Parathyroid adenoma (tissue), 2 donors: ENCODE results near the gene TTLL12.

ENCODE experiments used
- H2AFZ ChIP-seq: fragments of 300-600 bp; sonication (generic); one replicate; pipeline ENCODE4 v1.7.0; 2017; ENCODE audit warnings: antibody characterized with exemption, mild to moderate bottlenecking
- H3K27ac ChIP-seq: fragments of 300-600 bp; sonication (generic); one replicate; pipeline ENCODE4 v1.7.0; 2017
- H3K27me3 ChIP-seq: fragments of 300-600 bp; sonication (generic); one replicate; pipeline ENCODE4 v1.7.0; 2017; ENCODE audit warnings: low read length; ENCODE audit not compliant: control insufficient read depth, insufficient read depth
- H3K36me3 ChIP-seq: fragments of 300-600 bp; sonication (generic); one replicate; pipeline ENCODE4 v1.7.0; 2017; ENCODE audit warnings: low read length; ENCODE audit not compliant: control insufficient read depth, insufficient read depth
- H3K4me1 ChIP-seq: fragments of 300-600 bp; sonication (generic); one replicate; pipeline ENCODE4 v1.7.0; 2017; ENCODE audit warnings: control low read depth
- H3K4me2 ChIP-seq: fragments of 300-600 bp; sonication (generic); one replicate; pipeline ENCODE4 v1.7.0; 2017; ENCODE audit warnings: low read length
- H3K4me3 ChIP-seq: fragments of 300-600 bp; sonication (generic); one replicate; pipeline ENCODE4 v1.7.0; 2017; ENCODE audit warnings: low read depth, low read length
- H3K79me2 ChIP-seq: fragments of 300-600 bp; sonication (generic); one replicate; pipeline ENCODE4 v1.7.0; 2017; ENCODE audit warnings: control low read depth
- H3K9ac ChIP-seq: fragments of 300-600 bp; sonication (generic); one replicate; pipeline ENCODE4 v1.7.0; 2017; ENCODE audit warnings: mild to moderate bottlenecking
- H3K9me3 ChIP-seq: fragments of 300-600 bp; sonication (generic); one replicate; pipeline ENCODE4 v1.7.0; 2017; ENCODE audit warnings: low read length; ENCODE audit not compliant: control insufficient read depth
- TF ChIP-seq, protein P1 (sequence below): fragments of 300-600 bp; sonication (generic); IDR thresholded peaks from one replicate; pipeline ENCODE4 v1.7.0; 2017; ENCODE audit warnings: antibody characterized with exemption, mild to moderate bottlenecking
- donor health status: primary hyperparathyroidism.

The TTLL12 gene

DNA sequence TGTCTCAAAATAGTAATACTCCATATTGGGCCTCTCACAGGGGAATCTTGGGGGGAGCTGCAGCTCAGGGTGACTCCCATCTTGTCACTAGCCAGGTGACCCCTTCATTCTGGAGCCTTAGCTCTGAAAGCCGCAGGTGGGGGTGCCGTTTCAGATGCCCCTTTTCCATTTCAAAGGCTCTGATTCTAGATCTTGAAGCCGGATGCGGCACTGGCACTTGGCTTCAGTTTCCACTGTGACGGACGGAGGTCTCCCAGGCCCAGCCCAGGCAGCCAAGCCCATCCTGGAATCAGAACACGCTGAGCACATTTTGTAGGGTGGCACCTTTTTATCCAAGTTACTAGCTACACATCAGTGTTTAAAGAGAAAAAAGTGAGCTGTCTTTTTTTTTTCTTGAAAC lies 70.0 kb downstream of the TTLL12 start:
- no peaks in the 10 kb centered on the region for H3K36me3 ChIP-seq
- H3K4me1 ChIP-seq, result no peaks in the 10 kb centered on the region
- no peak overlapping the region for H3K4me2 ChIP-seq
- no peak overlapping the region for H3K9ac ChIP-seq
- H3K27me3 ChIP-seq, result no peaks in the 10 kb centered on the region
- TF ChIP-seq, protein P1, sequence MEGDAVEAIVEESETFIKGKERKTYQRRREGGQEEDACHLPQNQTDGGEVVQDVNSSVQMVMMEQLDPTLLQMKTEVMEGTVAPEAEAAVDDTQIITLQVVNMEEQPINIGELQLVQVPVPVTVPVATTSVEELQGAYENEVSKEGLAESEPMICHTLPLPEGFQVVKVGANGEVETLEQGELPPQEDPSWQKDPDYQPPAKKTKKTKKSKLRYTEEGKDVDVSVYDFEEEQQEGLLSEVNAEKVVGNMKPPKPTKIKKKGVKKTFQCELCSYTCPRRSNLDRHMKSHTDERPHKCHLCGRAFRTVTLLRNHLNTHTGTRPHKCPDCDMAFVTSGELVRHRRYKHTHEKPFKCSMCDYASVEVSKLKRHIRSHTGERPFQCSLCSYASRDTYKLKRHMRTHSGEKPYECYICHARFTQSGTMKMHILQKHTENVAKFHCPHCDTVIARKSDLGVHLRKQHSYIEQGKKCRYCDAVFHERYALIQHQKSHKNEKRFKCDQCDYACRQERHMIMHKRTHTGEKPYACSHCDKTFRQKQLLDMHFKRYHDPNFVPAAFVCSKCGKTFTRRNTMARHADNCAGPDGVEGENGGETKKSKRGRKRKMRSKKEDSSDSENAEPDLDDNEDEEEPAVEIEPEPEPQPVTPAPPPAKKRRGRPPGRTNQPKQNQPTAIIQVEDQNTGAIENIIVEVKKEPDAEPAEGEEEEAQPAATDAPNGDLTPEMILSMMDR, result no peak
- no peak overlapping the region for H3K4me3 ChIP-seq
- H3K9me3 ChIP-seq, result no peaks in the 10 kb centered on the region
- H3K79me2 ChIP-seq, result no peaks in the 10 kb centered on the region
- no peak overlapping the region for H3K27ac ChIP-seq
- H2AFZ ChIP-seq, result no peak overlapping the region
